ENCODE measurements around the gene HIP1R. TPM values are rescaled to one million over a fixed set of nuclear protein-coding genes. Genes with fewer than 3 reads are reported as not detected.

Gene HIP1R
- polyA plus RNA-seq, 4 donors = 37.6 to 284 (median 98.8) TPM

GRCh38 chr12:122820838-122821271 is 14.4 kb upstream of the HIP1R start:
- WGBS, 3 donors = 71 to 82% (median 77%) methylated on average over 7 of the region's 7 CpGs
- no peak for FAIRE-seq
- DNase-seq = no peak
- H3K27me3 ChIP-seq (ENCODE audit: control insufficient read depth in 3 of 3, insufficient read depth in 3 of 3, low read length in 3 of 3) = no peaks in the 10 kb centered on the region
- H3K9me3 ChIP-seq (ENCODE audit: control insufficient read depth in 2 of 2, insufficient read depth in 1 of 2, low read depth in 1 of 2, low read length in 1 of 2) = no peaks in the 10 kb centered on the region
- no peak overlapping the region for H3K27ac ChIP-seq (ENCODE audit: low read depth in 1 of 3, low read length in 2 of 3)
- no peak overlapping the region for H3K4me3 ChIP-seq (ENCODE audit: low read depth in 1 of 3, low read length in 3 of 3)
- no peaks in the 10 kb centered on the region for H3K4me1 ChIP-seq (ENCODE audit: control insufficient read depth in 3 of 3, insufficient read depth in 2 of 3, low read depth in 1 of 3, low read length in 2 of 3)
- H3K36me3 ChIP-seq (ENCODE audit: control insufficient read depth in 3 of 3, insufficient read depth in 2 of 3, low read depth in 1 of 3, low read length in 3 of 3) = no peaks in the 10 kb centered on the region

DNA sequence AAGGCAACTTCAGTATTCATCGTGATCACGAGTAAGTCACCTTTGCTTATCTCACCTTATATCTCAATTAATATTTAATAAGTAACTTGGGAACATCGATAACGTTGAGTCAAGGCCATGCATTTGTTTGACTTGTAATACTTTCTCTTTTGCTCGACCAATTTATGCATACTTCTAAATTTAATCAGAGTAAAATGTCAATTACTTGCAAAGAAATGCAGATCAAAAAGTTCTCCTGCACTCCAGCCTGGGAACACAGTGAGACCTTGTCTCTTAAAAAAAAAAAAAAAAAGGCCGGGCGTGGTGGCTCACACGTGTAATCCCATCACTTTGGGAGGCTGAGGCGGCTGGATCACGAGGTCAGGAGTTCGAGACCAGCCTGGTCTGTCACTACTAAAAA is 11.8 kb upstream of the HIP1R start:
- Histone ChIP-seq H3K27me3 (ENCODE audit: control insufficient read depth in 3 of 3, insufficient read depth in 3 of 3, low read length in 3 of 3) (no peaks in the 10 kb centered on the region), H3K27ac (ENCODE audit: low read depth in 1 of 3, low read length in 2 of 3) (peak overlapping the region in 1 of 3 donors; percentile 24), H3K9me3 (ENCODE audit: control insufficient read depth in 2 of 2, insufficient read depth in 1 of 2, low read depth in 1 of 2, low read length in 1 of 2) (no peaks in the 10 kb centered on the region), H3K4me3 (ENCODE audit: low read depth in 1 of 3, low read length in 3 of 3) (no peak overlapping the region), H3K4me1 (ENCODE audit: control insufficient read depth in 3 of 3, insufficient read depth in 2 of 3, low read depth in 1 of 3, low read length in 2 of 3) (peaks cover 0 to 3% (median 0%) of the 10 kb centered on the region in 3 donors), H3K36me3 (ENCODE audit: control insufficient read depth in 3 of 3, insufficient read depth in 2 of 3, low read depth in 1 of 3, low read length in 3 of 3) (no peaks in the 10 kb centered on the region)
- DNase-seq (peak in 1 of 2 donors; percentile 91), FAIRE-seq (no peak)
- 16 to 61% (median 33%) methylated on average over 11 of the region's 11 CpGs for WGBS, 3 donors

DNA sequence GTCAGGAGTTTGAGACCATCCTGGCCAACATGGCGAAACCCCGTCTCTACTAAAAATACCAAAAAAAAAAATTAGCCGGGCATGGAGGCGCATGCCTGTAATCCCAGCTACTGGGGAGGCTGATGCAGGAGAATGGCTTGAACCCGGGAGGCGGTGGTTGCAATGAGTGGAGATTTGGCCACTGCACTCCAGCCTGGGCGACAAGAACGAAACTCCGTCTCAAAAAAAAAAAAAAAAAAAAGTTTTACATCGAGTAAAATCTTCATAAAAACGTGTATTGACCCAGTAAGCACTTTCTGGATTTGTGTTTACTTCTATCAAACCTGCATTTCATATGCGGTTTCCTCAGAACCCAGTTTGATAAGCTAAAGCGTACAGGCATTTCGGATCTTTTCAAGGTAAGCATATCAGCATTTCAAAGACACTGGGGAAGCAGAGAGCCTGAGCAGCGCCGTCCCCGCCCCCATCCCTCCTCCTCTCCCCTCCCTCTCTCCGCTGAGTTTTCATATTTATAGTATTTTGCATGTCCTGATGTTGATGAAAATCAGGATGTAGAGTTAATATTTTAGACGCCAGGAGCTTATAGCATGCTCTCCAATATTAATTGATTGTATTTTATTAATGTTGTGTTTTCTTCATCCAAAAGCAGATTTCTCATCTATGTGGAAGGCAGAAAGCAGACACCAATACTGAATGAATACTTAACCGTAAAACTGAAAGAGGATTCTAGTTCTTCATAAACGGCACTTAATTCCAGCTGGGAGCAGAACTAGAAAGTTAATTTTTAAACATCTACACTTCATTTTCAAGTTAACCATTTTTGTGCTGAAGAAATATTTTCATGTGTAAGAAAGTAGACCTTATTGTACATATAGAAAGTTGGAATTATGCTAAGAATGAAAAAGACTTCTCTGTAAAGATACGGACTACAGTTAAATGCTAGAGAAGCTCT is 9.2 kb upstream of the HIP1R start:
- Histone ChIP-seq H3K27me3 (ENCODE audit: control insufficient read depth in 3 of 3, insufficient read depth in 3 of 3, low read length in 3 of 3) (no peaks in the 10 kb centered on the region), H3K4me3 (ENCODE audit: low read depth in 1 of 3, low read length in 3 of 3) (peak overlapping the region; percentile 6 to 20 (median 14)), H3K4me1 (ENCODE audit: control insufficient read depth in 3 of 3, insufficient read depth in 2 of 3, low read depth in 1 of 3, low read length in 2 of 3) (peaks cover 0 to 3% (median 0%) of the 10 kb centered on the region in 3 donors), H3K27ac (ENCODE audit: low read depth in 1 of 3, low read length in 2 of 3) (peak overlapping the region; percentile 34 to 72 (median 47)), H3K9me3 (ENCODE audit: control insufficient read depth in 2 of 2, insufficient read depth in 1 of 2, low read depth in 1 of 2, low read length in 1 of 2) (no peaks in the 10 kb centered on the region), H3K36me3 (ENCODE audit: control insufficient read depth in 3 of 3, insufficient read depth in 2 of 3, low read depth in 1 of 3, low read length in 3 of 3) (no peaks in the 10 kb centered on the region)
- DNase-seq = peak; percentile 64 to 68
- peak; percentile 26 for FAIRE-seq
- 6 to 28% (median 16%) methylated on average over 21 to 22 of the region's 22 CpGs for WGBS, 3 donors

GRCh38 chr12:122827258-122827657 is 8.0 kb upstream of the HIP1R start:
- H3K27ac ChIP-seq (ENCODE audit: low read depth in 1 of 3, low read length in 2 of 3) = peak overlapping the region in 1 of 3 donors; percentile 64
- no peak for FAIRE-seq

DNA sequence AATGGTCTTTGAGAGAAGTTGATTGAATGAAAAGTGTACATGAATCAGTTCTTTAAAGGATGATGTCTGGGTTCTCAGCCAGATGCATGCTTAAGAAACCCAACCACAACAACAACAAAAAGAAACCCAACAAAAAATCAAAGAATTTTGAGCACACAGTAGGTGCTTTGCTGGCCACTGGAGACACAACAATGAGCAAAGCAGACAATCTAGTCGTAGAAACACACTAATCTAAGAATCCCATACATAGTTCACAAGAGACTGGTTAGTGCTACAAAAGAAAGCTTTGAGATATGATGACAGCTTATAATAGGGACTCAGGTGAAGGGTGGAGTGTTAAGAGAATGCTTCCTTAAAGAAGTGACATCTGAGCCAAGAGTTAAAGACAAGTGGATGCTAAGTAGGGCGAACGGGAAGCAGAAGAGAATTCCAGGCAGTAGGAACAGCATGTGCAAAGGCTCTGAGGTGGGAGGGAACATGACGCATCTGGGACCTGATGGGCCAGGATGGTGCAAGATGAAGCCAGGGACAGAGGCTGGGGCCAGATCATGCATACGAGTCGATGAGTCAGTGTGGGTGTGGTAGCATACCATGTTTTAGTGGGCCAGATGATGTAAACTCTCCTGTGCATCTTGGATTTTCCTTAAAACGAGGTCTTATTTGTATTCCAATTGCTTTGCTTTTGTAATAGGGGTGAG is 4.6 kb upstream of the HIP1R start:
- DNase-seq (peak; percentile 36 to 81), FAIRE-seq (no peak)
- Histone ChIP-seq H3K27ac (ENCODE audit: low read depth in 1 of 3, low read length in 2 of 3) (no peak overlapping the region), H3K4me3 (ENCODE audit: low read depth in 1 of 3, low read length in 3 of 3) (no peak overlapping the region), H3K27me3 (ENCODE audit: control insufficient read depth in 3 of 3, insufficient read depth in 3 of 3, low read length in 3 of 3) (no peaks in the 10 kb centered on the region), H3K36me3 (ENCODE audit: control insufficient read depth in 3 of 3, insufficient read depth in 2 of 3, low read depth in 1 of 3, low read length in 3 of 3) (no peaks in the 10 kb centered on the region), H3K9me3 (ENCODE audit: control insufficient read depth in 2 of 2, insufficient read depth in 1 of 2, low read depth in 1 of 2, low read length in 1 of 2) (no peaks in the 10 kb centered on the region), H3K4me1 (ENCODE audit: control insufficient read depth in 3 of 3, insufficient read depth in 2 of 3, low read depth in 1 of 3, low read length in 2 of 3) (peaks cover 0 to 8% (median 0%) of the 10 kb centered on the region in 3 donors)
- 51 to 65% (median 55%) methylated on average over 7 of the region's 7 CpGs for WGBS, 3 donors

More at GRCh38 chr12:122827258-122827657, 8.0 kb upstream of the HIP1R start:
- 10 to 44% (median 21%) methylated on average over 5 of the region's 5 CpGs for WGBS, 3 donors
- peak in 1 of 2 donors; percentile 25 for DNase-seq
- H3K27me3 ChIP-seq (ENCODE audit: control insufficient read depth in 3 of 3, insufficient read depth in 3 of 3, low read length in 3 of 3) = no peaks in the 10 kb centered on the region
- H3K4me3 ChIP-seq (ENCODE audit: low read depth in 1 of 3, low read length in 3 of 3) = no peak overlapping the region
- no peaks in the 10 kb centered on the region for H3K9me3 ChIP-seq (ENCODE audit: control insufficient read depth in 2 of 2, insufficient read depth in 1 of 2, low read depth in 1 of 2, low read length in 1 of 2)
- peaks cover 0 to 3% (median 0%) of the 10 kb centered on the region in 3 donors for H3K4me1 ChIP-seq (ENCODE audit: control insufficient read depth in 3 of 3, insufficient read depth in 2 of 3, low read depth in 1 of 3, low read length in 2 of 3)
- H3K36me3 ChIP-seq (ENCODE audit: control insufficient read depth in 3 of 3, insufficient read depth in 2 of 3, low read depth in 1 of 3, low read length in 3 of 3) = no peaks in the 10 kb centered on the region

GRCh38 chr12:122834104-122834920 is 945 bp upstream of the HIP1R start:
- H3K4me3 ChIP-seq (ENCODE audit: low read depth in 1 of 3, low read length in 3 of 3) = peak overlapping the region in 2 of 3 donors; percentile 38 to 94
- DNase-seq = peak; percentile 86 to 92
- WGBS, 3 donors = 15 to 18% (median 15%) methylated on average over 21 of the region's 21 CpGs

DNA sequence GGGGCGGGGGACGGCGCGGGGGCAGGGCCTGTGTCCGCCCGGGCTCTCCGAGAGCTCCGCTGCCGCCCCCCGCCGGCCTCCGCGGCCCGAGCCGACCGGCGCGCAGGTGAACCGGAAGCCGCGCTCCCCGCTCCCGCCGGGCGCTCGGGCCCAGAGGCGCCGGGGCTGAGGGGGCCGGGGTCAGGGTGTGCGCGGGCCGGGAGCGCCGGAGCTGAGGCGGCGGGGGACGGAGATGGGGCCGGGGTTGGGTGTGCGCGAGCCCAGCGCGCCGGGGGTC is 431 bp downstream of the HIP1R start:
- FAIRE-seq (no peak), DNase-seq (peak; percentile 26 to 67)
- Histone ChIP-seq H3K27me3 (ENCODE audit: control insufficient read depth in 3 of 3, insufficient read depth in 3 of 3, low read length in 3 of 3) (no peaks in the 10 kb centered on the region), H3K9me3 (ENCODE audit: control insufficient read depth in 2 of 2, insufficient read depth in 1 of 2, low read depth in 1 of 2, low read length in 1 of 2) (no peaks in the 10 kb centered on the region), H3K4me3 (ENCODE audit: low read depth in 1 of 3, low read length in 3 of 3) (peak overlapping the region; percentile 70 to 94 (median 89)), H3K36me3 (ENCODE audit: control insufficient read depth in 3 of 3, insufficient read depth in 2 of 3, low read depth in 1 of 3, low read length in 3 of 3) (peaks cover 0 to 16% (median 0%) of the 10 kb centered on the region in 3 donors), H3K27ac (ENCODE audit: low read depth in 1 of 3, low read length in 2 of 3) (peak overlapping the region; percentile 87 to 91 (median 88)), H3K4me1 (ENCODE audit: control insufficient read depth in 3 of 3, insufficient read depth in 2 of 3, low read depth in 1 of 3, low read length in 2 of 3) (peaks cover 4 to 44% (median 6%) of the 10 kb centered on the region in 3 donors)
- WGBS, 3 donors = 0 to 1% methylated on average over 15 to 43 of the region's 43 CpGs; no CpG with 5 or more reads in 1 of the 3 donors

More at GRCh38 chr12:122834104-122834920, 945 bp upstream of the HIP1R start:
- H3K27ac ChIP-seq (ENCODE audit: low read depth in 1 of 3, low read length in 2 of 3) = peak overlapping the region; percentile 87 to 90 (median 90)
- no peak for FAIRE-seq
- H3K9me3 ChIP-seq (ENCODE audit: control insufficient read depth in 2 of 2, insufficient read depth in 1 of 2, low read depth in 1 of 2, low read length in 1 of 2) = no peaks in the 10 kb centered on the region
- H3K36me3 ChIP-seq (ENCODE audit: control insufficient read depth in 3 of 3, insufficient read depth in 2 of 3, low read depth in 1 of 3, low read length in 3 of 3) = peaks cover 0 to 3% (median 0%) of the 10 kb centered on the region in 3 donors
- H3K4me1 ChIP-seq (ENCODE audit: control insufficient read depth in 3 of 3, insufficient read depth in 2 of 3, low read depth in 1 of 3, low read length in 2 of 3) = peaks cover 4 to 30% (median 4%) of the 10 kb centered on the region in 3 donors
- H3K27me3 ChIP-seq (ENCODE audit: control insufficient read depth in 3 of 3, insufficient read depth in 3 of 3, low read length in 3 of 3) = no peaks in the 10 kb centered on the region
